Muscle of leg (tissue), 16 donors: ENCODE measurements around the gene TRIAP1. TPM values are rescaled to one million over a fixed set of nuclear protein-coding genes. Genes with fewer than 3 reads are reported as not detected.
"Not testable (repeated sequence)": the region's sequence is repeated elsewhere in the genome, so short reads cannot be mapped to it uniquely, and the experiment has no call there.

Source experiments
- DNase-seq: peaks from one replicate; pipeline ENCODE4 v3.0.0; 2013
- H3K27ac ChIP-seq: one replicate; pipeline ENCODE4 v1.5.1; 2013; ENCODE audit warnings: mild to moderate bottlenecking, low read length, control low read depth
- H3K27me3 ChIP-seq: one replicate; pipeline ENCODE4 v1.6.1; 2013; ENCODE audit warnings: low read length; ENCODE audit not compliant: control insufficient read depth, insufficient read depth
- H3K36me3 ChIP-seq: one replicate; pipeline ENCODE4 v1.6.1; 2013; ENCODE audit warnings: low read length; ENCODE audit not compliant: control insufficient read depth, insufficient read depth
- H3K4me1 ChIP-seq: one replicate; pipeline ENCODE4 v1.6.1; 2013; ENCODE audit warnings: low read length; ENCODE audit not compliant: control insufficient read depth, insufficient read depth
- H3K4me3 ChIP-seq: one replicate; pipeline ENCODE4 v1.5.1; 2013; ENCODE audit warnings: low read length, control low read depth
- H3K9me3 ChIP-seq: replicated peaks from 2 replicates; pipeline ENCODE4 v1.6.1; 2013; ENCODE audit warnings: low read depth, low read length; ENCODE audit not compliant: control insufficient read depth
- WGBS: methylation state at CpG from one replicate; pipeline ENCODE4 v1.1.5; 2013; ENCODE audit warnings: missing lambda C conversion rate; ENCODE audit not compliant: insufficient coverage; 5-methylcytosine and 5-hydroxymethylcytosine counted together
- long read RNA-seq, 11 donors: transcript quantifications; one replicate each; lab custom pipeline, GENCODE V29; 2026
- polyA plus RNA-seq, 8 donors: library from polyadenylated mRNA; unstranded; fragments of 120-200 nt; gene quantifications; one replicate each; pipeline versions ENCODE4 v1.2.1 to v1.2.3, GENCODE V29; 2013; ENCODE audit warnings: inconsistent platforms in 1 of 8, low replicate concordance in 1 of 8; ENCODE audit not compliant: insufficient read length in 8 of 8, insufficient read depth in 1 of 8
- total RNA-seq: library from RNA; stranded (reverse); fragments of 120-200 nt; gene quantifications from one replicate; pipeline ENCODE4 v1.2.4, GENCODE V29; 2013

Gene TRIAP1
- total RNA-seq (26.6 TPM), polyA plus RNA-seq (10 to 100 TPM; 30.0 to 37.7 (median 34.1) TPM)
- long read RNA-seq, donor 1, transcript TRIAP1-202 (2 exons, 1,182 nt) = major isoform, 5 of 5 reads
- long read RNA-seq, donor 1, partial matches to known transcripts = 0 of 5 reads
- long read RNA-seq, donor 1, other reads (novel, unspliced or antisense) = 0 of 5 reads
- long read RNA-seq, donor 2, partial matches to known transcripts = 0 of 2 reads
- long read RNA-seq, donor 2, other reads (novel, unspliced or antisense) = 0 of 2 reads
- long read RNA-seq, donor 3, partial matches to known transcripts = 0 of 4 reads
- long read RNA-seq, donor 3, other reads (novel, unspliced or antisense) = 0 of 4 reads
- long read RNA-seq, donor 4, transcript TRIAP1-202 (2 exons, 1,182 nt) = major isoform, 5 of 6 reads
- long read RNA-seq, donor 4, partial matches to known transcripts = 0 of 6 reads
- long read RNA-seq, donor 4, other reads (novel, unspliced or antisense) = 0 of 6 reads
- long read RNA-seq, donor 5, transcript TRIAP1-202 (2 exons, 1,182 nt) = major isoform, 37 of 38 reads
- long read RNA-seq, donor 5, partial matches to known transcripts = 0 of 38 reads
- long read RNA-seq, donor 5, other reads (novel, unspliced or antisense) = 0 of 38 reads
- long read RNA-seq, donor 6, transcript TRIAP1-202 (2 exons, 1,182 nt) = major isoform, 28 of 36 reads
- long read RNA-seq, donor 6, partial matches to known transcripts = 8 of 36 reads
- long read RNA-seq, donor 6, other reads (novel, unspliced or antisense) = 0 of 36 reads
- long read RNA-seq, donor 7, transcript TRIAP1-202 (2 exons, 1,182 nt) = major isoform, 11 of 11 reads
- long read RNA-seq, donor 7, partial matches to known transcripts = 0 of 11 reads
- long read RNA-seq, donor 7, other reads (novel, unspliced or antisense) = 0 of 11 reads
- long read RNA-seq, donor 8, transcript TRIAP1-202 (2 exons, 1,182 nt) = major isoform, 11 of 11 reads
- long read RNA-seq, donor 8, partial matches to known transcripts = 0 of 11 reads
- long read RNA-seq, donor 8, other reads (novel, unspliced or antisense) = 0 of 11 reads
- long read RNA-seq, donor 9, transcript TRIAP1-202 (2 exons, 1,182 nt) = major isoform, 18 of 18 reads
- long read RNA-seq, donor 9, partial matches to known transcripts = 0 of 18 reads
- long read RNA-seq, donor 9, other reads (novel, unspliced or antisense) = 0 of 18 reads
- long read RNA-seq, donor 10, transcript TRIAP1-202 (2 exons, 1,182 nt) = major isoform, 20 of 20 reads
- long read RNA-seq, donor 10, partial matches to known transcripts = 0 of 20 reads
- long read RNA-seq, donor 10, other reads (novel, unspliced or antisense) = 0 of 20 reads
- long read RNA-seq, donor 11, transcript TRIAP1-202 (2 exons, 1,182 nt) = major isoform, 10 of 10 reads
- long read RNA-seq, donor 11, partial matches to known transcripts = 0 of 10 reads
- long read RNA-seq, donor 11, other reads (novel, unspliced or antisense) = 0 of 10 reads

DNA sequence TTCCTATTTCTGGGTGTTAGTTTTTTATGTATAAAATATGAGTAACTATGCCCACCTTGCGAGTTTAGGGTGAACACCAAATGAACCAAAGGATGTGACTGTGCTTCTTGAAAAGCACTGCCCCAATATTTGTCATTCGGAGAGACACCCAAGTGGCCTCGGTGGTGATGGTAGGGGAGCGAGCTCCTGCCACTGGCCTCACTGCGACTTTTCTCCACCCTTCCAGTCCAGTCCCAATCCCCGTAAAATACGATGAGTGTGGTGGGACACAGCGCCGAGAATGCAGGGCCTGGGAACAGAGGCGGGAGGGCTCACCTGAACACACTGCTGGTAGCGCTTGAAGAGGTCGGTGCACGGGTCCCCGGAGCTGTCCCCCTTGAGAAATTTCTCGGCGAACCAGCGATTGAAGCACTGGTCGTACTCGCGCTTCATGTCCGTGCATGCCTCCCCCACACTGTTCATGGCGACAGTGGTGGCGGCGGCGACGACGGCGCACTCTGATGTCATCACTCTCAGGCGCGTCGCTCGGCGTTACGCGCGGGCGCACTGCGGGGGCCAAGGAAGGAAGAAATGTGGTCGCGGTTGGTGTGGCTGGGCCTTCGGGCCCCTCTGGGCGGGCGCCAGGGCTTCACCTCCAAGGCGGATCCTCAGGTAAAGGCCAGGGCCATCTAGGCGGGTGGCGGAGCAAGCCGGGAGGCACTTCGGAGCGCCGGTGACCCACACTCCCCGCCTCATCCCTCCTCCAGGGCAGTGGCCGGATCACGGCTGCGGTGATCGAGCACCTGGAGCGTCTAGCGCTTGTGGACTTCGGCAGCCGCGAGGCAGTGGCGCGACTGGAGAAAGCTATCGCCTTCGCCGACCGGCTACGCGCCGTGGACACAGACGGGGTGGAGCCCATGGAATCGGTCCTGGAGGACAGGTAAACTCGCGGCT lies at the start of gene TRIAP1, which contains the start of gene GATC:
Gene TRIAP1 (minus strand): TSS at position 474 of the 933 bp plus-strand sequence. CDS start 12 bp downstream, at position 462.
Gene GATC (plus strand): TSS at position 534 of the 933 bp plus-strand sequence. CDS start 37 bp downstream, at position 571.
- Histone ChIP-seq H3K4me1 (peaks cover 14% of the 10 kb centered on the region), H3K27me3 (no peaks in the 10 kb centered on the region), H3K27ac (peak within 1 kb of the TSS; percentile 91), H3K9me3 (no peaks in the 10 kb centered on the region), H3K4me3 (peak within 1 kb of the TSS; percentile 100), H3K36me3 (peaks cover 22% of the 10 kb centered on the region)
- DNase-seq = peak; percentile 92
- 0% methylated on average over 63 of the region's 73 CpGs for WGBS

- no peaks in the 10 kb centered on the region for H3K27me3 ChIP-seq
- DNase-seq = peak; percentile 33
- H3K9me3 ChIP-seq = no peaks in the 10 kb centered on the region
- peaks cover 30% of the 10 kb centered on the region for H3K36me3 ChIP-seq
- H3K4me1 ChIP-seq = peaks cover 12% of the 10 kb centered on the region
- H3K4me3 ChIP-seq = peak overlapping the region; percentile 97
- H3K27ac ChIP-seq = peak overlapping the region; percentile 42
- WGBS = 23% methylated on average over 9 of the region's 17 CpGs
Measured at GRCh38 chr12:120495186-120495730, 49.1 kb upstream of the TRIAP1 start.

- no peak for DNase-seq
- no peak overlapping the region for H3K27ac ChIP-seq
- no peaks in the 10 kb centered on the region for H3K9me3 ChIP-seq
- peaks cover 6% of the 10 kb centered on the region for H3K4me1 ChIP-seq
- H3K27me3 ChIP-seq = no peaks in the 10 kb centered on the region
- no peak overlapping the region for H3K4me3 ChIP-seq
- WGBS = 100% methylated on average over 1 of the region's 2 CpGs
- H3K36me3 ChIP-seq = peaks cover 19% of the 10 kb centered on the region
Measured at GRCh38 chr12:120490833-120491512, 44.8 kb upstream of the TRIAP1 start.

DNA sequence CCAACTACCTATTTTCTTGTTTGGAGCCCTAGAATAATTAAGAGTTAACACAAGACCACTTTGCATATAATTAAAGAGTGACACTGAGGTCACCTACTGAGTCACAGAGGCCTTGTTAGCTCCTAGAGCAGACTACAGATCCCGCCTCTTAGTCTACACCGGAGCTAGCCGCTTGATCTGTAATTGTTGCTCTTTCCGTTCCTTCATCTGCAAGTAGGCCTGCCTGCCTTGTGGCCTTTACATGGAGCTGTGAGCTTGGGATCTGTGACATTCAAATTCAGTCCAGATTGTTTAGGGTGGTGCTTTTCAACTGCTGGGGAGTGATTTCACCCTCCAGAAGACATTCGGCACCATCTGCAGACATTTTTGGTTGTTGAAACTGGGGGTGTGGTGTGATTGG lies 44.1 kb upstream of the TRIAP1 start:
- 95% methylated on average over 4 of the region's 5 CpGs for WGBS
- no peak for DNase-seq
- H3K27ac ChIP-seq = no peak overlapping the region

GRCh38 chr12:120489018-120489417 lies 42.8 kb upstream of the TRIAP1 start:
- 84% methylated on average over 4 of the region's 4 CpGs for WGBS
- Histone ChIP-seq H3K36me3 (peaks cover 19% of the 10 kb centered on the region), H3K4me3 (no peak overlapping the region), H3K27ac (no peak overlapping the region), H3K27me3 (no peaks in the 10 kb centered on the region), H3K9me3 (no peaks in the 10 kb centered on the region), H3K4me1 (no peaks in the 10 kb centered on the region)
- no peak for DNase-seq

More for the DNA sequence above, 44.1 kb upstream of the TRIAP1 start:
- Histone ChIP-seq H3K36me3 (peaks cover 19% of the 10 kb centered on the region), H3K9me3 (no peaks in the 10 kb centered on the region), H3K4me1 (peaks cover 4% of the 10 kb centered on the region), H3K4me3 (no peak overlapping the region), H3K27me3 (no peaks in the 10 kb centered on the region)

GRCh38 chr12:120488057-120488640 lies 42.0 kb upstream of the TRIAP1 start:
- 66% methylated on average over 5 of the region's 5 CpGs for WGBS
- Histone ChIP-seq H3K4me1 (no peaks in the 10 kb centered on the region), H3K27ac (no peak overlapping the region), H3K9me3 (no peaks in the 10 kb centered on the region), H3K27me3 (no peaks in the 10 kb centered on the region), H3K36me3 (peaks cover 19% of the 10 kb centered on the region), H3K4me3 (no peak overlapping the region)
- no peak for DNase-seq

- H3K27me3 ChIP-seq, H3K4me3 ChIP-seq, DNase-seq, H3K9me3 ChIP-seq, H3K4me1 ChIP-seq, H3K27ac ChIP-seq: not testable (repeated sequence)
- peaks cover 19% of the 10 kb centered on the region for H3K36me3 ChIP-seq
- no CpG with 5 or more reads among the region's 7 CpGs for WGBS
Measured at GRCh38 chr12:120487552-120487951, 41.4 kb upstream of the TRIAP1 start.
